Common myeloid progenitor, CD34-positive (primary cell): ENCODE results near the gene TMBIM1.

Experiments used
- CTCF ChIA-PET: fragments of 350-600 bp; sonication (Branson Sonifier 250); formaldehyde crosslinking; loops from one replicate; lab custom pipeline; 2021; ENCODE audit warnings: antibody characterized with exemption; lab: Charles Lee
- POLR2A ChIA-PET: fragments of 350-600 bp; sonication (Branson Sonifier 250); formaldehyde crosslinking; loops from one replicate; lab custom pipeline; 2021; ENCODE audit warnings: antibody characterized with exemption; lab: Charles Lee
- DNase-seq, 3 donors: peaks; one replicate each; pipeline versions ENCODE4 v3.0.0 to v3.0.0-alpha.2; 2013
- H3K27ac ChIP-seq, 2 experiments: 1 replicate in 1 of 2; 2 replicates in 1 of 2; pipeline ENCODE4 v1.7.0; 2013; ENCODE audit warnings: inconsistent platforms in 2 of 2, low read length in 2 of 2, mild to moderate bottlenecking in 2 of 2, low read depth in 1 of 2, moderate library complexity in 1 of 2; ENCODE audit not compliant: severe bottlenecking in 2 of 2, insufficient read depth in 1 of 2, poor library complexity in 1 of 2
- H3K27me3 ChIP-seq, 5 experiments: replicated peaks in 2 of 5; 1 replicate in 3 of 5; 2 replicates in 2 of 5; pipeline versions ENCODE4 v1.6.1 to v1.7.0; 2013; ENCODE audit warnings: low read length in 4 of 5, mild to moderate bottlenecking in 2 of 5, moderate library complexity in 2 of 5, inconsistent platforms in 1 of 5; ENCODE audit not compliant: insufficient read depth in 5 of 5, control insufficient read depth in 4 of 5
- H3K36me3 ChIP-seq, 4 experiments: 1 replicate in 2 of 4; 2 replicates in 2 of 4; pipeline versions ENCODE4 v1.6.1 to v1.7.0; 2013; ENCODE audit warnings: low read length in 3 of 4, control low read depth in 1 of 4, mild to moderate bottlenecking in 1 of 4; ENCODE audit not compliant: control insufficient read depth in 4 of 4, insufficient read depth in 4 of 4
- H3K4me1 ChIP-seq, 4 experiments: 1 replicate in 3 of 4; 2 replicates in 1 of 4; pipeline versions ENCODE4 v1.6.1 to v1.7.1; 2013; ENCODE audit warnings: low read length in 3 of 4, mild to moderate bottlenecking in 3 of 4, control low read depth in 1 of 4, inconsistent platforms in 1 of 4, moderate library complexity in 1 of 4; ENCODE audit not compliant: control insufficient read depth in 4 of 4, insufficient read depth in 4 of 4; ENCODE audit errors: control extremely low read depth in 1 of 4
- H3K4me3 ChIP-seq, 7 experiments: 1 replicate in 4 of 7; 2 replicates in 3 of 7; pipeline versions ENCODE4 v1.5.1 to v1.7.0; 2013; ENCODE audit warnings: mild to moderate bottlenecking in 7 of 7, low read length in 6 of 7, moderate library complexity in 6 of 7, inconsistent platforms in 2 of 7, low read depth in 2 of 7, control low read depth in 1 of 7; ENCODE audit not compliant: insufficient read depth in 4 of 7, control insufficient read depth in 1 of 7; ENCODE audit errors: extremely low read depth in 1 of 7
- H3K9me3 ChIP-seq, 5 experiments: 1 replicate in 4 of 5; 2 replicates in 1 of 5; pipeline versions ENCODE4 v1.6.1 to v1.7.1; 2013; ENCODE audit warnings: low read length in 4 of 5, mild to moderate bottlenecking in 2 of 5, inconsistent platforms in 1 of 5, low read depth in 1 of 5, moderate library complexity in 1 of 5; ENCODE audit not compliant: control insufficient read depth in 4 of 5, insufficient read depth in 2 of 5; ENCODE audit errors: control extremely low read depth in 1 of 5
- WGBS: methylation state at CpG from one replicate; pipeline ENCODE4 v1.1.5; 2013; ENCODE audit not compliant: insufficient coverage; 5-methylcytosine and 5-hydroxymethylcytosine counted together

TMBIM1 gene

DNA sequence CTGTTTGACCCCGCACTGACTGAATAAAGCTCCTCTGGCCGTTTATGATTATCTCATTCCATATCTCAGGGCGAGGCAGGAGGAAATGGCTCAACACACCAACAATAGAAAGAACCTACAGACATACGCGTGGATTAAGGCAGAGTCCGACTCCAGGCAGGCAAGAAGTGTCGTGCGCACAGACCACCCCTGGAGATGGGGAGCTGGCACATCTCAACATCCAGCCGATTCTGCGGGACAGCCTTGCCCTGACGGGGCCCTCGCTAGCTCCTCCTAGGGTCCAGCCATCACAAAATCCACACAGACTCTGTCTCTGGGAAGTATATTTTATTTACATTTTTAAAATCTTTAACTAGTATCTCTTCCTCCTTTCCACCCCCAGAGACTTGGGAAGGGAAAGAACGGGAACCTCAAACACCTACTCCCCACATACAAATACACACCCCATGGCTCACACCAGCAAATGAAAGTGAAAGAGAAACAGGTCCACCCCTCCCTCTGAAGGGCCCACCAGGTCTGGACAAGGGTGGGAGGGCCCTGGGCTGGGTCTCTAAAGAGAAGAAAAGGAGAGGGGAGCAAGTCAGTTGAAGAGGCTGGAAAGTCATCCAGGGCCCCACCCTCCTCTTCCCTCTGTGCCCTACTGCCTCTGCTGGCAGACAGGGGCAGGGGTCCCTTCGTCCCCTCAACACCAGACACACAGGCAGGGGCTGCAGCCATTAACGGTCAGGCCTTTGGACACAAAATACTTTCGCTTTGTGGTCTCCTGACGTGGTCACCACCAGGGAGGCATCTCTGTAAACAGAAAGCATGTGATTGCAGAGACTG, 28.3 kb downstream of the TMBIM1 start:
- Histone ChIP-seq H3K9me3 (no peaks in the 10 kb centered on the region), H3K27me3 (no peaks in the 10 kb centered on the region), H3K4me3 (no peak overlapping the region), H3K27ac (no peak overlapping the region), H3K36me3 (peaks cover 9 to 55% (median 41%) of the 10 kb centered on the region in 4 experiments), H3K4me1 (peaks cover 0 to 9% (median 3%) of the 10 kb centered on the region in 4 experiments)
- CTCF ChIA-PET: interaction anchor here (0.8 to 1.2 kb wide), 3 partner anchors 42 to 79 kb away, joined by 3 to 6 read pairs (median 3); no protein-coding TSS in a partner anchor
- peak in 2 of 3 donors; percentile 24 to 35 for DNase-seq
- 88% methylated on average over 13 of the region's 17 CpGs for WGBS
- POLR2A ChIA-PET: no interaction called here

DNA sequence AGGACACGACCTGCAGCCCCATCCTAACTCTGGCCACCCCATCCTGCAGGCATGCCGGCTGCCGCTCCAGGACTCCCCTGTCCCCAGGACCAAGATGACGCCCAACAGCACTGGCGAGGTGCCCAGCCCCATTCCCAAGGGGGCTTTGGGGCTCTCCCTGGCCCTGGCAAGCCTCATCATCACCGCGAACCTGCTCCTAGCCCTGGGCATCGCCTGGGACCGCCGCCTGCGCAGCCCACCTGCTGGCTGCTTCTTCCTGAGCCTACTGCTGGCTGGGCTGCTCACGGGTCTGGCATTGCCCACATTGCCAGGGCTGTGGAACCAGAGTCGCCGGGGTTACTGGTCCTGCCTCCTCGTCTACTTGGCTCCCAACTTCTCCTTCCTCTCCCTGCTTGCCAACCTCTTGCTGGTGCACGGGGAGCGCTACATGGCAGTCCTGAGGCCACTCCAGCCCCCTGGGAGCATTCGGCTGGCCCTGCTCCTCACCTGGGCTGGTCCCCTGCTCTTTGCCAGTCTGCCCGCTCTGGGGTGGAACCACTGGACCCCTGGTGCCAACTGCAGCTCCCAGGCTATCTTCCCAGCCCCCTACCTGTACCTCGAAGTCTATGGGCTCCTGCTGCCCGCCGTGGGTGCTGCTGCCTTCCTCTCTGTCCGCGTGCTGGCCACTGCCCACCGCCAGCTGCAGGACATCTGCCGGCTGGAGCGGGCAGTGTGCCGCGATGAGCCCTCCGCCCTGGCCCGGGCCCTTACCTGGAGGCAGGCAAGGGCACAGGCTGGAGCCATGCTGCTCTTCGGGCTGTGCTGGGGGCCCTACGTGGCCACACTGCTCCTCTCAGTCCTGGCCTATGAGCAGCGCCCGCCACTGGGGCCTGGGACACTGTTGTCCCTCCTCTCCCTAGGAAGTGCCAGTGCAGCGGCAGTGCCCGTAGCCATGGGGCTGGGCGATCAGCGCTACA, 29.4 kb downstream of the TMBIM1 start:
- Histone ChIP-seq H3K4me1 (peaks cover 0 to 9% (median 6%) of the 10 kb centered on the region in 4 experiments), H3K4me3 (no peak overlapping the region), H3K27me3 (no peaks in the 10 kb centered on the region), H3K27ac (no peak overlapping the region), H3K36me3 (peaks cover 9 to 55% (median 41%) of the 10 kb centered on the region in 4 experiments), H3K9me3 (no peaks in the 10 kb centered on the region)
- CTCF ChIA-PET: interaction anchor here (0.8 to 1.2 kb wide), 4 partner anchors 15 to 78 kb away, joined by 3 to 6 read pairs (median 4); no protein-coding TSS in a partner anchor
- 95% methylated on average over 38 of the region's 39 CpGs for WGBS
- DNase-seq: no peak
- POLR2A ChIA-PET: no interaction called here

DNA sequence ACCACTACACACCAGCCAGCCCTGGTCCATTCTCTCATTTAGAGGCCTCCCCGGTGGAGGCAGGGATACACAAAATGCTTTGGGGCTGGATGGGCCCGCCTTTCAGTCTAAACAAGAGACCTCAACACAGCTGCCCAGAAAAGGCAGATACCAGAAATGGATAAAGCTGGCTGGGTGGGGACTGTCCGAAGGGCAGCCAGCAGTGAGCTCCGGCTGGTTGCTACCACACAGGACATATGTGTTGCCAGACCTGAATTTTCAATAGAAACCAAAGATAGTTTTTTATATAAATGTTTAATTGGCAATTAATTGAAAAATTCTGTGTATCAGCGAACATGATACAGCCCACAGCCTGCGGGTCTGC, 30.1 kb downstream of the TMBIM1 start:
- Histone ChIP-seq H3K9me3 (no peaks in the 10 kb centered on the region), H3K4me3 (no peak overlapping the region), H3K27ac (no peak overlapping the region), H3K36me3 (peaks cover 5 to 49% (median 36%) of the 10 kb centered on the region in 4 experiments), H3K27me3 (no peaks in the 10 kb centered on the region), H3K4me1 (peaks cover 0 to 14% (median 12%) of the 10 kb centered on the region in 4 experiments)
- no peak for DNase-seq
- CTCF ChIA-PET: interaction anchor here (1.2 kb wide), 1 partner anchor 14 kb away, joined by 5 read pairs; no protein-coding TSS in a partner anchor
- 100% methylated on average over 4 of the region's 6 CpGs for WGBS
- POLR2A ChIA-PET: interaction anchor here (0.7 kb wide), 1 partner anchor 989 kb away, joined by 4 read pairs; no protein-coding TSS in a partner anchor

DNA sequence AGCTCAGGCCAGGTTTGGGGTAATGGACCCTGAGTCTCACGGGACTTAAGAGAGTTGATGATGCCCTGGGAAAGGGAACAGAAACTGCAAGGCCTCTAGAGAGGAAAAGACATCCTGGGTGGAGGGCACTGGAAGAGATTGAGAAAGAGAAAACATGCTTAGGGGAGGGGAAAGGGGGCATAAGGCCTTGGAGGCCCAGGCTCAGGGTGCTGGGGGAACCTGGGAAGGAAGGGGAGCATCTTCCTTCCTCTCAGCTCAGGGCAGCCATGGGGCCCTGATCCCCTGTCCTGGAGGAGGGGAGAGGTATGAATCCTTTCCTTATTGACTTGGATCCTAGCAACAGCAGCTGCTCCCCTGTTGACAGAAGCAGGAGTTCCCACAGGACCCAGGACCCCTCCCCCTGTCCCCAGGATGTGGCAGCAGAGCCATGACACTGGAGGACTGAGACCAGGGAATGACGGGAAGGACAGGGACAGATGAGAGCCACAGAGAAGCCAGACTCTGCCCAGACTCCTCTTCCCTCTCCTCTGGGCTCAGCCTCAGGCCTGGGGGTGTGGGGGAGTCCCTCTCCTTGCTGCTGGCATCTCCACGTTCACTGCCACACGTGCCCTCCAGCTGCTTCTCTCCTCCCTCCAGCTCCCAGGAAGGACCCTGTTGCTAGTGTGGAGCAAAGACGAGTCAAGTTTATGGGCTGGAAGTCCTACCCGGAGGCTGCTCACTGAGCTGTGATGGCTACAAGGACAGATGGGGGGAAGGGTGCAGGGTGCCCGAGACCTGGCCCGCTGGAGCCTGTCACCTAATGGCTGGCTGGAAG, 30.7 kb downstream of the TMBIM1 start:
- Histone ChIP-seq H3K4me3 (no peak overlapping the region), H3K36me3 (peaks cover 5 to 45% (median 30%) of the 10 kb centered on the region in 4 experiments), H3K9me3 (no peaks in the 10 kb centered on the region), H3K27me3 (no peaks in the 10 kb centered on the region), H3K27ac (no peak overlapping the region), H3K4me1 (peaks cover 0 to 17% (median 12%) of the 10 kb centered on the region in 4 experiments)
- WGBS: 100% methylated on average over 3 of the region's 8 CpGs
- no peak for DNase-seq
- ChIA-PET POLR2A (interaction anchor here (0.7 kb wide), 1 partner anchor 990 kb away, joined by 4 read pairs; no protein-coding TSS in a partner anchor), CTCF (interaction anchor here (0.6 to 1.2 kb wide), 3 partner anchors 14 to 73 kb away, joined by 3 to 5 read pairs (median 3); no protein-coding TSS in a partner anchor)

DNA sequence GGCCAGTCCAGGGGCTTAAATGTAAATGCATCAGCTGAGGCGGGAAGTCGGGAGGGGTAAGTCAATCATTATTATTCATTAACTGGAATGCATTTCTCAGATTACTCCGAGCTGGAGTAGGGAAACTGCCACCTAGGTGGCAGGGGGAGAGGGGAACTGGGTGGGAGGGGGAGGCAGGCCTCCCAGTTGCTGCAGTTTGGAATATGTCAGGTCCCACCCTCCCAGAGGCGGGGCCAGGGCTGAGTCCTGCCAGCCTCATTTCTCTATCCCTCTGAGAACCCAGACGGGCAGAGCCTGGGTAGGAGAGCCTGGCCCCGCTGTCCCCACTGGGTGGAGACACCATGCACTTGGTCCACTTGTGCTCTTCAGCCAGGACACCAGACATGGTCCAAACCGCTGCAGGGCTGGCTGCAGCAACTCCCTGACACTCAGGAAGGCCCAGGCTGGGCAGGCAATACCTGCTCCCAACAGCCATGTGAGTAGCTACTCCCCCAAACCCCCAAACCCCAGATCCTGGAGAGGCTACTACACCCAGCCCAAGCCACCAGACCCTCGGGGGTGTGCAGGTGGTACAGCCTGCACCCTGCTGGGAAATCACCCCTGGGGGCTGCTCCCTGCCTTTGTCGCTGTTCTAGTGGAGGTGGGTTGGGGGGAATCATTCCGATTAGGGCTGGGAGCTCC, 31.4 kb downstream of the TMBIM1 start, which contains the start of gene GPBAR1:
Gene GPBAR1, plus strand, starts transcription at position 274 of the 681 bp plus-strand sequence. CDS start 1,710 bp downstream, outside the sequence.
- no peak for DNase-seq
- H3K4me3 ChIP-seq: no peak within 1 kb of the TSS
- 96% methylated on average over 5 of the region's 10 CpGs for WGBS
- H3K27ac ChIP-seq: no peak within 1 kb of the TSS
- ChIA-PET POLR2A (no interaction called here), CTCF (interaction anchor here (0.8 to 4.5 kb wide), 6 partner anchors 11 to 133 kb away, joined by 3 to 38 read pairs (median 4); partner anchors contain the start of genes AAMP and PNKD)
- H3K9me3 ChIP-seq: no peaks in the 10 kb centered on the region
- H3K27me3 ChIP-seq: no peaks in the 10 kb centered on the region
- H3K4me1 ChIP-seq: peaks cover 0 to 17% (median 12%) of the 10 kb centered on the region in 4 experiments
- H3K36me3 ChIP-seq: peaks cover 3 to 43% (median 23%) of the 10 kb centered on the region in 4 experiments
